CD4-positive, alpha-beta T cell (primary cell): ENCODE results near the gene XK. TPM values are rescaled to one million over a fixed set of nuclear protein-coding genes. Genes with fewer than 3 reads are reported as not detected.

Experiments
- ATAC-seq: fragments of 200-7000 bp; cut with Tn5 transposase; one replicate; pipeline ENCODE4 v1.10.0; 2022; ENCODE audit warnings: mild to moderate bottlenecking; ENCODE audit not compliant: poor library complexity
- CTCF ChIA-PET: fragments of 350-600 bp; sonication (Branson Sonifier 250); formaldehyde crosslinking; loops from one replicate; lab custom pipeline; 2021; ENCODE audit warnings: antibody characterized with exemption, inconsistent platforms; lab: Charles Lee
- POLR2A ChIA-PET: fragments of 350-600 bp; sonication (Branson Sonifier 250); formaldehyde crosslinking; loops from one replicate; lab custom pipeline; 2021; ENCODE audit warnings: antibody characterized with exemption, inconsistent platforms; lab: Charles Lee
- DNase-seq, 14 experiments: peaks; one replicate each; pipeline ENCODE4 v3.0.0-alpha.2; 2013 to 2020; ENCODE audit warnings: mixed read lengths in 2 of 14
- H3K27ac ChIP-seq, 2 donors: one replicate each; pipeline versions ENCODE4 v1.5.1 to v1.7.0; 2013; ENCODE audit warnings: low read length in 2 of 2, low read depth in 1 of 2, mild to moderate bottlenecking in 1 of 2
- H3K27me3 ChIP-seq, 2 experiments: 1 replicate in 1 of 2; 2 replicates in 1 of 2; pipeline versions ENCODE4 v1.6.1 to v1.7.0; 2013; ENCODE audit warnings: low read length in 2 of 2, control low read depth in 1 of 2, mild to moderate bottlenecking in 1 of 2, moderate library complexity in 1 of 2; ENCODE audit not compliant: insufficient read depth in 2 of 2, control insufficient read depth in 1 of 2
- H3K36me3 ChIP-seq: one replicate; pipeline ENCODE4 v1.6.1; 2013; ENCODE audit warnings: low read length, control low read depth; ENCODE audit not compliant: insufficient read depth
- H3K4me1 ChIP-seq: one replicate; pipeline ENCODE4 v1.6.1; 2013; ENCODE audit warnings: low read length, control low read depth; ENCODE audit not compliant: insufficient read depth
- H3K4me3 ChIP-seq: one replicate; pipeline ENCODE4 v1.5.1; 2013; ENCODE audit warnings: mild to moderate bottlenecking, low read length, moderate library complexity
- H3K9me3 ChIP-seq, 2 experiments: 1 replicate in 1 of 2; 2 replicates in 1 of 2; pipeline versions ENCODE4 v1.6.1 to v1.7.0; 2013; ENCODE audit warnings: low read length in 2 of 2, mild to moderate bottlenecking in 2 of 2, control low read depth in 1 of 2, moderate library complexity in 1 of 2; ENCODE audit not compliant: control insufficient read depth in 1 of 2, insufficient read depth in 1 of 2
- H3K27ac Mint-ChIP-seq: one replicate; pipeline ENCODE4 v1.8.0; 2020; ENCODE audit warnings: mixed read lengths
- H3K27me3 Mint-ChIP-seq: one replicate; pipeline ENCODE4 v1.8.0; 2021; ENCODE audit warnings: mixed read lengths
- H3K36me3 Mint-ChIP-seq: one replicate; pipeline ENCODE4 v1.8.0; 2021; ENCODE audit warnings: low read depth, mixed read lengths
- H3K4me1 Mint-ChIP-seq: one replicate; pipeline ENCODE4 v1.8.0; 2021; ENCODE audit warnings: low read depth, mixed read lengths
- H3K4me3 Mint-ChIP-seq: one replicate; pipeline ENCODE4 v1.8.0; 2020; ENCODE audit warnings: mild to moderate bottlenecking, mixed read lengths
- H3K9me3 Mint-ChIP-seq: one replicate; pipeline ENCODE4 v1.8.0; 2020; ENCODE audit warnings: mixed read lengths
- intact Hi-C, 2 experiments: fragments of 100-400 bp; cut with DNase I in 1 of 2; cut with micrococcal nuclease in 1 of 2; formaldehyde crosslinking; loops; one replicate each; pipeline versions ENCODE4 v1.15.1 to v1.9.0; 2023 to 2025; cut with DNase I, micrococcal nuclease
- total RNA-seq, 174 experiments: library from RNA in 2 of 174; stranded (reverse) in 2 of 174; gene quantifications; one replicate each; pipeline ENCODE4 v1.2.3 and lab custom pipeline; 2021 to 2026
- TF ChIP-seq, protein P1 (sequence below): fragments of 200-600 bp; IDR thresholded peaks from one replicate; pipeline ENCODE4 v1.8.0; 2022; ENCODE audit warnings: antibody characterized with exemption, mild to moderate bottlenecking

XK gene
- total RNA-seq, 2 experiments from 2014 or later: 0.05 TPM; not detected in 1

GRCh38 chrX:37717708-37718107 lies 32.1 kb downstream of the XK start:
- H3K9me3 ChIP-seq: no peaks in the 10 kb centered on the region
- ATAC-seq: no peak
- Mint-ChIP-seq H3K4me1 (no peaks in the 10 kb centered on the region), H3K36me3 (no peaks in the 10 kb centered on the region), H3K9me3 (peaks cover 6% of the 10 kb centered on the region), H3K27me3 (no peaks in the 10 kb centered on the region), H3K4me3 (no peak overlapping the region), H3K27ac (no peak overlapping the region)
- H3K4me1 ChIP-seq: no peaks in the 10 kb centered on the region
- ChIA-PET POLR2A (no interaction called here), CTCF (no interaction called here)
- no peak overlapping the region for H3K4me3 ChIP-seq
- TF ChIP-seq, protein P1, sequence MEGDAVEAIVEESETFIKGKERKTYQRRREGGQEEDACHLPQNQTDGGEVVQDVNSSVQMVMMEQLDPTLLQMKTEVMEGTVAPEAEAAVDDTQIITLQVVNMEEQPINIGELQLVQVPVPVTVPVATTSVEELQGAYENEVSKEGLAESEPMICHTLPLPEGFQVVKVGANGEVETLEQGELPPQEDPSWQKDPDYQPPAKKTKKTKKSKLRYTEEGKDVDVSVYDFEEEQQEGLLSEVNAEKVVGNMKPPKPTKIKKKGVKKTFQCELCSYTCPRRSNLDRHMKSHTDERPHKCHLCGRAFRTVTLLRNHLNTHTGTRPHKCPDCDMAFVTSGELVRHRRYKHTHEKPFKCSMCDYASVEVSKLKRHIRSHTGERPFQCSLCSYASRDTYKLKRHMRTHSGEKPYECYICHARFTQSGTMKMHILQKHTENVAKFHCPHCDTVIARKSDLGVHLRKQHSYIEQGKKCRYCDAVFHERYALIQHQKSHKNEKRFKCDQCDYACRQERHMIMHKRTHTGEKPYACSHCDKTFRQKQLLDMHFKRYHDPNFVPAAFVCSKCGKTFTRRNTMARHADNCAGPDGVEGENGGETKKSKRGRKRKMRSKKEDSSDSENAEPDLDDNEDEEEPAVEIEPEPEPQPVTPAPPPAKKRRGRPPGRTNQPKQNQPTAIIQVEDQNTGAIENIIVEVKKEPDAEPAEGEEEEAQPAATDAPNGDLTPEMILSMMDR: no peak
- intact Hi-C loops: no loop called here
- no peaks in the 10 kb centered on the region for H3K36me3 ChIP-seq
- H3K27me3 ChIP-seq: no peaks in the 10 kb centered on the region
- no peak for DNase-seq
- H3K27ac ChIP-seq: no peak overlapping the region

- POLR2A ChIA-PET: no interaction called here
- TF ChIP-seq, protein P1: no peak
- H3K36me3 ChIP-seq: no peaks in the 10 kb centered on the region
- intact Hi-C loops: no loop called here
- no peak overlapping the region for H3K4me3 Mint-ChIP-seq
- no peak overlapping the region for H3K27ac Mint-ChIP-seq
- H3K9me3 ChIP-seq: no peaks in the 10 kb centered on the region
- CTCF ChIA-PET: no interaction called here
- DNase-seq (no peak), ATAC-seq (no peak)
- H3K4me3 ChIP-seq: no peak overlapping the region
- H3K27ac ChIP-seq: no peak overlapping the region
- no peaks in the 10 kb centered on the region for H3K4me1 ChIP-seq
- no peaks in the 10 kb centered on the region for H3K27me3 Mint-ChIP-seq
- no peaks in the 10 kb centered on the region for H3K36me3 Mint-ChIP-seq
- H3K4me1 Mint-ChIP-seq: no peaks in the 10 kb centered on the region
- H3K9me3 Mint-ChIP-seq: peaks cover 6% of the 10 kb centered on the region
- H3K27me3 ChIP-seq: no peaks in the 10 kb centered on the region
These were observed 37.0 kb downstream of the XK start for GRCh38 chrX:37722595-37722994.

GRCh38 chrX:37726346-37726745 lies 40.8 kb downstream of the XK start:
- no peaks in the 10 kb centered on the region for H3K9me3 ChIP-seq
- H3K36me3 ChIP-seq: no peaks in the 10 kb centered on the region
- ATAC-seq: no peak
- no peak overlapping the region for H3K27ac ChIP-seq
- H3K27me3 Mint-ChIP-seq: no peaks in the 10 kb centered on the region
- TF ChIP-seq, protein P1: no peak
- no peaks in the 10 kb centered on the region for H3K36me3 Mint-ChIP-seq
- ChIA-PET POLR2A (no interaction called here), CTCF (no interaction called here)
- H3K9me3 Mint-ChIP-seq: no peaks in the 10 kb centered on the region
- no peaks in the 10 kb centered on the region for H3K4me1 Mint-ChIP-seq
- no peak overlapping the region for H3K4me3 ChIP-seq
- no peaks in the 10 kb centered on the region for H3K4me1 ChIP-seq
- intact Hi-C loops: no loop called here
- H3K27me3 ChIP-seq: no peaks in the 10 kb centered on the region
- no peak overlapping the region for H3K27ac Mint-ChIP-seq
- DNase-seq: no peak
- no peak overlapping the region for H3K4me3 Mint-ChIP-seq
